Subcutaneous adipose tissue (tissue), 4 donors: ENCODE results near the gene PGRMC2. TPM values are rescaled to one million over a fixed set of nuclear protein-coding genes. Genes with fewer than 3 reads are reported as not detected.

Experiments used
- total RNA-seq, 4 donors: library from RNA; depleted of rRNA; stranded (reverse); fragments of >200 nt; gene quantifications; one replicate each; pipeline ENCODE4 v1.1.0, GENCODE V29; 2016
- TF ChIP-seq, protein P1 (sequence below): fragments of 450-650 bp; IDR thresholded peaks from one replicate; pipeline ENCODE4 v1.5.1; 2016; ENCODE audit warnings: low read depth, mild to moderate bottlenecking, control low read depth, antibody characterized with exemption, moderate library complexity

Gene PGRMC2
- total RNA-seq, 4 donors from 2014 or later = 59.7 to 106 (median 67.9) TPM

DNA sequence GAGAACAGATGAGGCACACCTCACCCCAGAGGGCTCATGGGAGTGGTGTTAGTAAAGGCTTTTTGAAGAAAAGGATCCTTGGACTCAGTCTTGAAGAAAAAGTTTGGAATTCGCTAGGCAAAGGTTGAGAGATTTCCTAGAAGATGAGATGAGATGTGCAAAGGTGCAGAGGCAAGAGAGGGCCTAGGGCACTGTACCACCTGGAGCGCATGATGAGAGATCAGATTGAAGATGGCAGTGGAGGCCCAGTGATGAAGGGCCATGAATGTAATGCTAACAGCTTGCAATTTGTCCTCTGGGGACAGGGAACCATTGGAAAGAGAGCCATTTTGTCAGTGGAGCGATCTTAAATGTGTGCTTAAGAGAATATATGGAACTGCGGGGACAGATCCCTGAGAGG is 45.0 kb downstream of the PGRMC2 start:
- TF ChIP-seq, protein P1, sequence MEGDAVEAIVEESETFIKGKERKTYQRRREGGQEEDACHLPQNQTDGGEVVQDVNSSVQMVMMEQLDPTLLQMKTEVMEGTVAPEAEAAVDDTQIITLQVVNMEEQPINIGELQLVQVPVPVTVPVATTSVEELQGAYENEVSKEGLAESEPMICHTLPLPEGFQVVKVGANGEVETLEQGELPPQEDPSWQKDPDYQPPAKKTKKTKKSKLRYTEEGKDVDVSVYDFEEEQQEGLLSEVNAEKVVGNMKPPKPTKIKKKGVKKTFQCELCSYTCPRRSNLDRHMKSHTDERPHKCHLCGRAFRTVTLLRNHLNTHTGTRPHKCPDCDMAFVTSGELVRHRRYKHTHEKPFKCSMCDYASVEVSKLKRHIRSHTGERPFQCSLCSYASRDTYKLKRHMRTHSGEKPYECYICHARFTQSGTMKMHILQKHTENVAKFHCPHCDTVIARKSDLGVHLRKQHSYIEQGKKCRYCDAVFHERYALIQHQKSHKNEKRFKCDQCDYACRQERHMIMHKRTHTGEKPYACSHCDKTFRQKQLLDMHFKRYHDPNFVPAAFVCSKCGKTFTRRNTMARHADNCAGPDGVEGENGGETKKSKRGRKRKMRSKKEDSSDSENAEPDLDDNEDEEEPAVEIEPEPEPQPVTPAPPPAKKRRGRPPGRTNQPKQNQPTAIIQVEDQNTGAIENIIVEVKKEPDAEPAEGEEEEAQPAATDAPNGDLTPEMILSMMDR = no peak

DNA sequence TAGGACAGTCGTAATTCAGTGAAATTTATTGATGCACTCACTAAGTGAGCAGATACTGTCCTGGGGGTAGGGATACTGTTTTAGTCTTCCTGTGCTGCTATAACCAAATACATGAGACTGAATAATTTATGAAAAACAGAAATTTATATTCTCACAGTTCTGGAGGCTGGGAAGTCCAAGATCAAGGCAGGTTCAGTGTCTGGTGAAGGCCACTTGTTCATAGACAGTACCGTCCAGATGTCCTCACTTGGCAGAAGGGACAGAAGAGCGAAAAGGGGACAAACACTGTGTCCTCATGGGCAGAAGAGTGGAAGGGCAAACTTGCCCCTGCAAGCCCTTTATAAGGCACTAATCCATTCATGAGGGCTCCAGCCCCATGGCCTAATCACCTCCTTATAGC is 45.6 kb downstream of the PGRMC2 start:
- TF ChIP-seq, protein P1 = no peak

DNA sequence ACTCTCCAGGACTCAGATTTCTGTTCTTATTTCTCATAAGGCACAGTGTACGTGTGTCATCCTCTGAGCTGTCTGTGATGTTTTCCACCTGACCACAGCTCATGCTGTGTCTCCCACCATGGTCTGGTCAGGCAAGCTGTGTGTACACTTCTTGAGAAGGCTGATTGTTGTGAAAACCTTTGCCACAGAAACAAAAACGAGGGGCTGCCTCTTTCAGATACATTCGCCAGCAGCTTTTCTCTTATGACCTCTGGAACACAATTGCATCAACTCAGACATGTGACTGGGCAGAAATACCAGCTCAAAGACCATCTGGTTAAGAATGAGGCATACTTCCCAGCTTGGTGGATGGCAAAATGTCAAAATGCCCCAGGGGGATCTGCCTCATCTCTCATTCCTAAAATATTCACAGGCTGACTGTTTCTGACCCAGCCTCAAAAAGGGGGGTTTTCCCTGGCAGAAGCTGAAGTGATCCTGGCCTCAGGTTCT is 46.1 kb downstream of the PGRMC2 start:
- TF ChIP-seq, protein P1 = no peak

DNA sequence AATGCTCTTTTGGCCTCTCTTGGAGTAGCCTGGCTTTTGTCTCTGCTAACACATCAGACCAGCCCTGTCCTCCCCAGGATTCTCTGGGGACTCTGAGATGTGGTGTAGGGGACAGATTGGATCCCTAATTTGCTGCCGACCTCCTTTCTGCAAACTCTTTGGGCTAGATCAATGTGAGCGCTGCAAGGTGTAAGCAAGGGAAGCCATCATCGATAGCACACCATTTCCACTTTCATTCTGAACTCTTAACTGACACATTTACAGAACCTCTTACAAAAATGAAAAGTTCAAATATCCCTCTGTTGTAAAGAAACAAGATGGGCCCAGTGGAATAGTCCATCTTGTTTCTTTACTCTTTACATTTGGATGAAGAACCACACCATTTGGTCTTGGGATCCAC is 46.6 kb downstream of the PGRMC2 start:
- TF ChIP-seq, protein P1 = no peak

DNA sequence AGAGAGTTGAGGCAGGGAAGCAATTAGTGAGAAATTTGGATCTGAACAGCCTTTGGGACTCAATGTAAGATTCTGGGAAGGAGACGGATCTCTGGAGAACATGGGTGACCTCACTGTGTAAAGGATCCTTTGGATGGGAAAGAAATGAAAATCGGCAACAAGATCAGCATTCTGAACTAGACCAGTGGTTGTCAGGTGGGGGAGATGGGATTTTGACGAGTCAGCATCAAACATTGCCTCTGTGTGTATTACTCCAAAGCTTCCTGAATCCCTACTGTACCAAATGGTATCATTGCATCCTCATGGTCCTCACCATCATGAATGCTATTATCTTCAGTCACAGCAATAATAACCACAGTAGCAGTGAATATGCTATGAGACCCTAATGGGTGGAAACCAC is 52.8 kb downstream of the PGRMC2 start:
- TF ChIP-seq, protein P1 = no peak

DNA sequence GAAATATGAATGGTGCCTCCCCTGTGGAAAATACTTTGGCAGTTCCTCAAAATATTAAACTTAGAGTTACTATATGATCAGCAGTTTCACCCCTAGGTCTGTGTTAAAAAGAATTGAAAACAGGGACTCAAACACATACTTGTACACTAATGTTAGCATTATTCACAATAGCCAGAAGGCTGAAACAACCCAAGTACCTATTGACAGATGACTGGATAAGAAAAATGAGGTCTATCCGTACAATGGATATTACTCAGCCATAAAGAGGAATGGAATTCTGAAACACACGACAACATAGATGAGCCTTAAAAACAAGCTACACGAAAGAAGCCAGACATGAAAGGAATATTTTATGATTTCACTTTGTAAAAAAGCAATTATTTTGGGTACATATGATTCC is 54.9 kb downstream of the PGRMC2 start:
- TF ChIP-seq, protein P1 = no peak

DNA sequence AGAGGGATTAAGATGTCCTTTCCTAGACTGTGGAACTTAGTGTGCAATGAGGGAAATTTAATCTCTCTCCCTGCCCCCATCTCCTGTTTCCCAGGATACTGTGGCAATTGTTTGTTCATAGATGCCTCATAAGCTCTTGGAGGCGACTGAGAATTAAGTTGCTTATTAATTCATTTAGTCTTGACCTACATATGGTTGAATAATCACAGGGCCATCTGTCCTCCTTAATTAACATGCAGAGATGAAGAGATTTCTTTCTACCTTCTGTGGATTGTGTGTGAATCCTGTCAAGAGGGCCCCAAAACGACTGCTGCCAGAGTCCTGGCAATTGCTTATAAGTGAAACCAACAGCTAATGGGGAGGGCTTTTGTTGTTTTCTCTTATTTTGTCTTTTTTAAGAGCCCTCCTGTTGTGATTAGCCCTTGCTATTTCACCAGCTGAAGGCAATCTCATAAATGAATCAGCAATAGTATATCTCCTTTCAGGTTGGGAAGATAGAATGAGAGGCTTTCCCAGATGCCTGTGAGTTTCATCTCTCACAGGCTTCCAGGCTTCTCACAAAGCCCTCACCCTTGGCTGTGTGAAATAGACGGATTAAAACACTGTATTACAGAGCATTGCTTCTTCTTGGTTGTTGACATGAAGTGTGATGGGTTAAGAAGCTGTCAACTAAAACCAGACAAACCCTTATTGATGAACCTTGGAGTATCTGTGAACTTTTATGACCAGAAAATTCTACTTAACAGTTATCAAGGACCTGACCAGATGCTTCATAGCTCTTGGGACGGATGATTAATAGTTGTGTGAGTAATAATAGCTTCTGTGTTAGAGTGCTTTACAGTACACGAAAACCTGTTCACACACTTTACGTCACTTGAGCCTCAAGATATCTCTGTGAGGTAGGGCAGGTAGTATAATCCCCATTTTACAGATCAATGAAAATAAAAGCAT is 58.5 kb downstream of the PGRMC2 start:
- TF ChIP-seq, protein P1 = no peak
